GM13976 (cell line): ENCODE results near the gene LRRC59.

Source experiments
- DNase-seq: peaks from one replicate; pipeline ENCODE4 v3.0.0; 2012; ENCODE audit warnings: low spot score
- CTCF ChIP-seq: IDR thresholded peaks from 2 replicates; pipeline ENCODE4 v1.5.1; 2012; ENCODE audit warnings: borderline replicate concordance, mild to moderate bottlenecking; ENCODE audit not compliant: insufficient read depth; ENCODE audit errors: extremely low read depth, missing control alignments, control extremely low read depth
- in situ Hi-C: fragments of 300-500 bp; cut with MboI; formaldehyde crosslinking; loops from one replicate; pipeline ENCODE4 v1.12.0; 2022; ENCODE audit warnings: low sequenced_read_pairs, mixed read lengths, inconsistent platforms; ENCODE audit not compliant: unreplicated experiment

LRRC59 gene

GRCh38 chr17:50352693-50353599, 44.4 kb downstream of the LRRC59 start:
- TF ChIP-seq CTCF, result no peak
- in situ Hi-C loops, result no loop called here
- DNase-seq, result no peak

GRCh38 chr17:50352072-50352692, 45.1 kb downstream of the LRRC59 start:
- in situ Hi-C loops, result no loop called here
- DNase-seq, result no peak
- TF ChIP-seq CTCF, result no peak

GRCh38 chr17:50350733-50351132, 46.6 kb downstream of the LRRC59 start:
- in situ Hi-C loops, result no loop called here
- no peak for DNase-seq
- no peak for TF ChIP-seq CTCF

DNA sequence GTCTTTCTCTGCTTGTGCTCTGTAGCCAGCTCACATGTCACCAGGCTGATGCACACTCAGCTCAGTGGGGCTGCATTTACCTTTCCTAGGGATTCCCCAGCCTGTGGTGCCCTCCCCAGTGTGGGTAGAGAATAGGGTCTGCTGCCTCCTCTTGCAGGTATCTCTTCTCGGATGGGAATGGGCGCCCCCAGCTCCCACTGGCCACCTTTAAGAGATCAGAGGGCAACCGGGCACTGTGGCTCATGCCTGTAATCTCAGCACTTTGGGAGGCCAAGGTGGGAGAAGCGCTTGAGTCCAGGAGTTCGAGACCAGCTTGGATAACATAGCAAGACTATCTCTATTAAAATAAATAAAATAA, 48.1 kb downstream of the LRRC59 start:
- no peak for TF ChIP-seq CTCF
- in situ Hi-C loops, result no loop called here
- no peak for DNase-seq

GRCh38 chr17:50348522-50349242, 48.6 kb downstream of the LRRC59 start:
- no peak for TF ChIP-seq CTCF
- in situ Hi-C loops, result no loop called here
- no peak for DNase-seq

DNA sequence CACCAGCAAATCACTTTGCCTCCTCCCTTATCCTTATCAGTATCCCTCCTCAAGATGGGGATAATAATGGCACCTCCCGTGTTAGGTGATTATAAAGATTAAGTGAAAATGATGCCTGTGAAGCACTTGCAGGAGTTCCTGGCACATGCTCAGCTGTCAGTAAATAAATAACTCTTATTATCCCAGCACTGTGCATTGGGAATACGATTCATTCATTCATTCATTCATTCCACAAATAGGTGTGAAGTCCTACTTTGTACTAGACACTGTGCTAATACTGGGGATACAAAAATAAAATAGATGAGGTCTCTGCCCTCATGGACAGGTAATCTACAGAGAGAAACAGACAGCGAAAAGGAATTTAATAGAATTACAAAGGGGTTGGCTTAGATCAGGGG, 49.4 kb downstream of the LRRC59 start:
- in situ Hi-C loops, result no loop called here
- no peak for TF ChIP-seq CTCF
- no peak for DNase-seq
